ENCODE results near the gene LRP1.

The LRP1 gene

GRCh38 chr12:57099047-57099714, 29.1 kb upstream of the LRP1 start:
- no peak for TF ChIP-seq CTCF (IDR thresholded peaks at IDR 0.05; ENCODE audit: control insufficient read depth, extremely low read depth, insufficient read depth)
- no peak overlapping the region for H3K4me3 ChIP-seq (ENCODE audit: low read depth, low read length)
- DNase-seq (ENCODE audit: low read depth) = no peak

GRCh38 chr12:57099766-57100165, 28.5 kb upstream of the LRP1 start:
- no peak for DNase-seq (ENCODE audit: low read depth)
- no peak overlapping the region for H3K4me3 ChIP-seq (ENCODE audit: low read depth, low read length)
- TF ChIP-seq CTCF (IDR thresholded peaks at IDR 0.05; ENCODE audit: control insufficient read depth, extremely low read depth, insufficient read depth) = no peak

DNA sequence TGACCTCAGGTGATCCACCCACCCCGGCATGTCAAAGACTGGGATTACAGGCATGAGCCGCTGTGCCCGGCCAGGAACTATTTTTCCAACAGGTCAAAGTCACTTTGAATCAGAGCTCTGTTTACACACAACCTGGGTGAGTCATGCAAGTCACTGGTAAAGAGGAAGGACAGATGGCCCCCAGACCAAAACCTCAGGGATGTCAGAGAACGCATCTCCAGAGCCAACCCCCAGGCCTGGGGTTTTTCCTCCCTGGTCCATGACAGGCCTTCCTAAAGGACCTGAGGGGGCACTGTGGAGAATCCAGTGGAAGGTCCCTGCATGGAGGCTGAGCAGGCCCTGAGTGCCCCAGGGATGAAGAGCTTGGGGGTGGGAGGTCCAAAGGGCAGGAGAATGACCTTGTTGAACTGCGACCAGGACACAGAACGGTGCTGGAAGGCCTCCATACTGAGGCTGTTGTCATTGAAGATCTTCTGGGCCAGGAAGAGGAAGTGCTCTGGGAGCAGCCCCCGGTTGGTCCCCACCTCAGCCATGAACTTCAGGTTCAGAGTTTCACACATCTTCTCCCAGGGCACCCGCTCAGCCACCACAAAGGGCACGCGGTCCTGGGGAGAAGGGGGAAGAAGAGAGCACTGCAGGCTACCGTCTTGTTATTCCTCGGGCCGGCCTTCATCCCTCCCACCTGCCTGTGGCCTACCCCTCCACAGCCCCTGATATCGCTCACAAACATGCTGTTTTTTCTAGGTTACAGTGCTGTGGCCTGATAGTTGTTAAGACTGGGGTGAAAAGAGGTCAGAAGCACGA, 26.2 kb upstream of the LRP1 start:
- DNase-seq (ENCODE audit: low read depth) = no peak
- TF ChIP-seq CTCF (IDR thresholded peaks at IDR 0.05; ENCODE audit: control insufficient read depth, extremely low read depth, insufficient read depth) = no peak
- H3K4me3 ChIP-seq (ENCODE audit: low read depth, low read length) = no peak overlapping the region

- no peak overlapping the region for H3K4me3 ChIP-seq (ENCODE audit: low read depth, low read length)
- no peak for TF ChIP-seq CTCF (IDR thresholded peaks at IDR 0.05; ENCODE audit: control insufficient read depth, extremely low read depth, insufficient read depth)
- no peak for DNase-seq (ENCODE audit: low read depth)
These were observed 24.4 kb upstream of the LRP1 start for GRCh38 chr12:57103856-57104255.

- no peak for DNase-seq (ENCODE audit: low read depth)
- no peak overlapping the region for H3K4me3 ChIP-seq (ENCODE audit: low read depth, low read length)
- TF ChIP-seq CTCF (IDR thresholded peaks at IDR 0.05; ENCODE audit: control insufficient read depth, extremely low read depth, insufficient read depth) = no peak
These were observed 23.9 kb upstream of the LRP1 start for GRCh38 chr12:57104292-57104910.

GRCh38 chr12:57105011-57105753, 23.1 kb upstream of the LRP1 start:
- no peak for TF ChIP-seq CTCF (IDR thresholded peaks at IDR 0.05; ENCODE audit: control insufficient read depth, extremely low read depth, insufficient read depth)
- no peak for DNase-seq (ENCODE audit: low read depth)

More at GRCh38 chr12:57105011-57105753, 23.1 kb upstream of the LRP1 start:
- H3K4me3 ChIP-seq (ENCODE audit: low read depth, low read length) = no peak overlapping the region

Data from LNCaP clone FGC (cell line).